Epidermal melanocyte (primary cell): Measurements from ENCODE around the gene APOLD1.
"Not testable (repeated sequence)": the region's sequence is repeated elsewhere in the genome, so short reads cannot be mapped to it uniquely, and the experiment has no call there.

Experiments used
- DNase-seq: peaks from one replicate; pipeline ENCODE4 v3.0.0; 2011; ENCODE audit warnings: low spot score; ENCODE audit not compliant: insufficient read length

Gene APOLD1

GRCh38 chr12:12786351-12786705 is 869 bp downstream of the APOLD1 start:
- no peak for DNase-seq

- DNase-seq = peak; percentile 67
These were observed 1.5 kb downstream of the APOLD1 start for GRCh38 chr12:12786706-12787601.

DNA sequence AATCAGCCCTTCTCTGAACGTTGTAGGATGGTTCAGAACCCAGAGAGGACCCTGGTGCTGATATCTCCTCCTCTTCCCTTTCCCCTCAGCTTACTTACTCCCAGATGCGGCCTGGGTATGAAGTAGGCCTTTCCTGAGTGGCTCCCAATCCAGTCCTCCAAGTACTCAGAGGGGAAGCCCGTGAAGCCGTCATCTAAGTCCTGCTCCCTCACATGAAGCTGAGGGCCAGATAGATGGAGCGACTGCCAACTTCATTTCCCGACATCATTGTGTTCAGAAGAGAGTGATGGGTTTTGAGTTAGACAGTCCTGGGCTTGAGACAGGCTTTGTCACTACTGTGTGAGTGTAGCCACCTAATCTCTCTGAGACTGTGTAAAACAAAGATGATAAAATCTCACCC is 2.7 kb downstream of the APOLD1 start:
- DNase-seq = no peak

GRCh38 chr12:12788675-12789368 is 3.4 kb downstream of the APOLD1 start:
- DNase-seq = no peak

- no peak for DNase-seq
These were observed 5.5 kb downstream of the APOLD1 start for GRCh38 chr12:12790956-12791355.

GRCh38 chr12:12791756-12792369 is 6.4 kb downstream of the APOLD1 start:
- no peak for DNase-seq

DNA sequence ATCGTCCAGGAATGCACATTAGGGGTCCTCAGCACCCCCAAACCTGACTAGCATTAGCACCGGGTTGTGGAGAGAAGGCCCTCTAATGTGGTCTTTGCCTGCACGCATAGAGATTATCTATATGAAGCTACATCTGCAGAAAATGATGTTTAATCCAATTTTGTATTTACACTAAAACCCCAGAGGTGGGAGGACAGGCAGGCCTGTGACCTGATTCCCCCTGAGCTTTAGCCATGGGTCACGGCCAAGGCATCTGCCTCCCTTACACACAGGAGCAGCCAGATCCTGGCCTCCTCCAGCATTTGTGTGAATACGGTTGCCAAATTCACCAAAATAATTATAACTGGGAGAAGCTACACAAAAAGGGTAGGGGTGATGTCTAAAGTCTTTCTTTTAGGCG is 7.0 kb downstream of the APOLD1 start:
- DNase-seq = no peak

DNA sequence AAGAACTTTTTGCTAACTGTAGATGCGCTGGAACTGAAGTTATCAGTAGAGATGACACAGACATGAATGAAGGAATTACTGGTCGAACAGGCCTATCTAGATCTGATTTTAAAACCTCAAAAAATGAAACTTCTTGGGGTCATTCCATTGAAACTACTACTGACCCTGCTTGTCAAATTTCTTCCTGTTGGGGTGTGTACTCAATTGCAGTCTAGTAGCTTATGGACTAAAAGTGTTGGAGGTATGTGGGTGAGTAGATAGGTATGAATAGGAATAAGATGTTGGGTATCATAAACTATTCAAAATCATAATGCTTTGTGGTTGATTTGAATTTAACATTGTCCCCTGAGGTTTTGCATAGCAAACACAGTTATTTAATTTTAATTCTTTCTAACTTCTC is 9.2 kb downstream of the APOLD1 start:
- DNase-seq = no peak

DNA sequence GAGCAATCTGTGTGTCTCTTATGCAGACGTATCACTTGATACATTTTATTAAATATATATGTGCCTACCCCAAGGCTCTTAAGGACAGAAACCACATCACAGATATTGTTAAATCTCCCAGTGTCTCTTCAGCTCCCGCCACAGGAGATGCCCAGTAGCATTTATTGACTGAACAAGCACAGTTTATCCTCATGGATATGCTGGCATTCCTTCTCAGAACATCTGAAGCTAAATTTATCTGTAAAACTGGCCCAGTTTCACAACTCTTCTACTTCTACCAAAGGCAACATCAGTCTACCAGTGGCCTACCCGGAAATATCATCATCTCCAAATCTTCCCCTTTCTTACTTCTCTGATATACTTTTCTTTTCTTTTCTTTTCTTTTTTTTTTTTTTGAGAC is 10.7 kb downstream of the APOLD1 start:
- DNase-seq = no peak

DNA sequence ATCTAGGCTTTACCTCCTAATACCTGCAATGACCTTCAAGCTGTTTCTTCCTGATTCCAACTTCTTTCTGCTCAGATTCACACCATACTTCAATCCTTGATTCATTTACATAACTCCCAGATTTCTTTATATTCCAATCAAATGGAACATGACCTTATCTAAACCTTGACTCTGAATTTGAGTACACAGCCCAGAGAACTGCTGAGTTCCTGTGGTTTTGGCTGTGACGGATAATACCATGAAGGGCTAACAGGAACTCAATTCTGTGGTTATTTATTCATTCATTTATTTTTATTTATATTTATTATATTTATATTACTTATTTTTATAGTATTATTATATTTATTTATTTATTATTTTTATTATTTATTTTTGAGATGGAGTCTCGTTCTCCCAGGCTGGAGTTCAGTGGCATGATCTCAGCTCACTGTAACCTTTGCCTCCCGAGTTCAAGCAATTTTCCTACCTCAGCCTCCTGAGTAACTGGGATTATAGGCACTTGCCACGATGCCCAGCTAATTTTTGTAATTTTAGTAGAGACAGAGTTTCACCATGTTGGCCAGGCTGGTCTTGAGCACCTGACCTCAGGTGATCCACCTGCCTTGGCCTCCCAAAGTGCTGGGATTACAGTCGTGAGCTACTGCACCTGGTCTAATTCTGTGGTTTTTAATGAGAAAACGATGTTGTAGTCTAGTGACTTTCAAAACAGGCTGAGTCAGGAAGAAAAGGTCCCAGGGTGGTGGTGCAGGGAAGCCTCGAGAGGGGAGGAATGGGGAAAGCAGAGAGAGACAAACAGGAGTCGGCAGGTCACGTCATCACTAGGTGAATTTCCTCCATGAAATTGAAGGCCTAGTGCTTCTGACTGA is 11.7 kb downstream of the APOLD1 start:
- no peak for DNase-seq

DNA sequence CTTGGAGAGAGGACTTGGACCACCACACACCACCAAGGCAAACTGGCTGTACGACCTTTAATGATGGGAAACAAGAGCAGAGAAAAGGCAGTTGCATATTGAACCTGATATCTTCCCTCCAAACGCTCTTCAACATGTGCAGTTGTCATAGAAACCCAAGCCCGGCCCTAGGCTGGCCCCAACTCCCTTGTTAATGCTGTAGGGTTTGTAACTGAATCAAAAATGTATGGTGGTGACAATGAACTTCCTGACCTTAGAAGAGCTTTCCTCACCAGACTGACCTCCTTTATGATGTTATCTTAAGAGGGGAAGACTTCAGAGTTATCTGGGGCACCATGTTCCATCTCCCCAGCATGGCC is 12.3 kb downstream of the APOLD1 start:
- no peak for DNase-seq

GRCh38 chr12:12798480-12798879 is 13.0 kb downstream of the APOLD1 start:
- no peak for DNase-seq

DNA sequence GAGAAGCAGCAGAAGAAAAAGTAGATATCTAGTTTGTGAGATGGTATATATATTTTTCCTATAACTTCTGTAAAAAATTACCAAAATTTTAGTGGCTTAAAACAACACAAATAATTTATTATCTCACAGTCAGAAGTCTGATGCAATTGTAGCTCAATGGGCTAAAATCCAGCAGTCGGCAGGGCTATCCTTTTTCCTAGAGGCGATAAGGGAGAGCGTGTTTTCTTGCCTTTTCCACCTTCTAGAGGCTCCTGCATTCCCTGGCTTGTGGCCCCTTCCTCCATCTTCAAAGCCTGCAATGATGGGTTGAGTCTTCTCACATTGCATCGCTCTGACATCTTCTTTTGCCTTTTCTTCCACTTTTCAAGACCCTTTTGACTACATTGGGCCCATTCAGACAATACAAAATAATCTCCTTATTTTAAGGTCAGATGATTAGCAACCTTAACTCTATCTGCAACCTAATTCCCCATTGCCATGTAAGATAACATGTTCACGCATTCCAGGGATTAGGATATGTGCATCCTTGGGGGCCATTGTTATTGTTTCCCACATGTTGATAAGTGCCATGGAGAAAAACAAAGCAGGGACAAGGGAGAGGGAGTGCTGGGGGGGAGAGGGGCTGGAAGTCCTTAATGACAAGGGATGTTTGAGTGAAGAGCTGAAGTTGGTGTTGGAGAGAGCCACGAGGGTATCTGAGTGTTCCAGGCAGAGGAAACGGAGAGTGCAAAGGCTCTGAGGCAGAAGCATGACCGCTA is 13.9 kb downstream of the APOLD1 start:
- DNase-seq = no peak

GRCh38 chr12:12800406-12801180 is 15.1 kb downstream of the APOLD1 start:
- DNase-seq = no peak

DNA sequence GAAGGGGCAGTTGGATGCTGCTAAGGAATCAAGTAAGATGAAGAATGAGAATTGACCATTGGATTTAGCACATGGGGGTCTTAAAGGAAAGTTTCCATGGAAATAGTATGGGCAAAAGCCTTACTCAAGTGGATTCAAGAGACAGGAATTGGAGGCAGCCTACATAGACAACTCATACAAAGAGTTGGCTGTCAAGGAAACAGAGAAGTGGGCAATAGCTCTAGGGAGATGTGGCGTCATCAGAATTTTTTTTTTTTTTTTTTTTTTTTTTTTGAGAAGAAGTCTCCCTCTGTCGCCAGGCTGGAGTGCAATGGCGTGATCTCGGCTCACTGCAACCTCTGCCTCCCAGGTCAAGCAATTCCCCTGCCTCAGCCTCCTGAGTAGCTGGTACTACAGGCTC is 16.2 kb downstream of the APOLD1 start:
- not testable (repeated sequence) for DNase-seq

DNA sequence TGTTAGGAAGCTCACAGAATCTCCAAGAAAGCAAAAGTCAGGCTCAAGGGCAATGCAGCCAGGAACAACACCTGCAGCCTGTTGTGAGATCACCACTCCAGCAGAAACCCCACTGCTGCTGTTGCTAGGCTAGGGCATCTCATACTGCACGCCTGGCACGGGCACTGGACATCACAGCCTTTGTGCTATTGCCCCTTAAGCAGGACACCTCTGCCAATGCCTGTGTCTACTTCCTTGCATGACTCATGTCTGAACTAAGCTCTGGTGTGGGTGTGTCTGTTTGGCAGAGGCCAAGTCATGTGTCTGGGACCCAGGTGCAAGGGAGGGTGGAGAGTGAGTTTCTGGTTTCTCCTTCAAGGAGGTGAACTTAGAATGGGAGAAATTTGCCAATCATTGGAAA is 17.7 kb downstream of the APOLD1 start:
- DNase-seq = no peak

GRCh38 chr12:12804011-12804410 is 18.6 kb downstream of the APOLD1 start:
- DNase-seq = no peak

DNA sequence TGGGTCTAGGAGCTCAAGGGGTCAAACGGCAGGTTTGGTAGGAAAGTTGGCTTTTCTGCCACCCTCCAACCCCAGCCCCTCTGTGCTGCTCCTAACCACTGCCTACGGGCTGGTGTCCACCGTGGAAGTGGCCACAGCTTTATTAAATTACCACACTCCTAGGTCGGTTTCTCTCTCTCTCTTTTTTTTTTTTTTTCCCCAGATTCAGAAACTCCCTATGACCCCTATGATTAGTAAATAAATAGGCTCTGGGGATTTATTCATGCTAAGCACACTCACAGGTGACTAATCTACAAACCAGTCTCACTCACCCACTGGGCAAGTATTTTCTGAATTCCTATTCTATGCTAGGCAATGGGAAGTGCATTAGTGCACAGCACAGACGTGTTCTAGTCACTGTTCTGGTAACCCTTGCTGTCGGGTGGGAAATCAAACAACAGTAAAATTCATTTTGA is 19.0 kb downstream of the APOLD1 start:
- DNase-seq = no peak

- DNase-seq = no peak
These were observed 21.5 kb downstream of the APOLD1 start for GRCh38 chr12:12806784-12807516.
